ENCODE data around the gene LRRC46.
A peak's percentile ranks its signal among the peaks of the same experiment; 100 is the strongest.

LRRC46 gene

GRCh38 chr17:47879776-47880454 lies 48.4 kb downstream of the LRRC46 start:
- no peak for DNase-seq

GRCh38 chr17:47882247-47882646 lies 50.8 kb downstream of the LRRC46 start:
- no peak for DNase-seq

GRCh38 chr17:47882695-47883588 lies 51.5 kb downstream of the LRRC46 start:
- DNase-seq = no peak

- no peak for DNase-seq
Measured at GRCh38 chr17:47883589-47884426, 52.3 kb downstream of the LRRC46 start.

GRCh38 chr17:47884427-47884740 lies 52.9 kb downstream of the LRRC46 start:
- DNase-seq = no peak

GRCh38 chr17:47884905-47885730 lies 53.6 kb downstream of the LRRC46 start:
- peak; percentile 13 for DNase-seq

All from NCI-H510A (cell line).